HG03280 (cell line): ENCODE results near the gene SNRPA.

Experiments used
- ATAC-seq: cut with Tn5 transposase; IDR thresholded peaks from one replicate; pipeline ENCODE4 v1.9.1; 2021; ENCODE audit warnings: mild to moderate bottlenecking, moderate library complexity; ENCODE audit not compliant: unreplicated experiment

SNRPA gene

GRCh38 chr19:40800339-40800996, 49.5 kb downstream of the SNRPA start:
- no peak for ATAC-seq

- no peak for ATAC-seq
Measured at GRCh38 chr19:40800997-40801377, 50.0 kb downstream of the SNRPA start.

GRCh38 chr19:40801426-40802299, 50.7 kb downstream of the SNRPA start:
- ATAC-seq: no peak

- ATAC-seq: no peak
Measured at GRCh38 chr19:40802300-40803169, 51.5 kb downstream of the SNRPA start.

GRCh38 chr19:40803170-40803856, 52.3 kb downstream of the SNRPA start:
- no peak for ATAC-seq

- no peak for ATAC-seq
Measured at GRCh38 chr19:40803857-40804782, 53.1 kb downstream of the SNRPA start.

- ATAC-seq: no peak
Measured at GRCh38 chr19:40804783-40805242, 53.8 kb downstream of the SNRPA start.

- ATAC-seq: no peak
Measured at GRCh38 chr19:40805258-40805868, 54.4 kb downstream of the SNRPA start.

- ATAC-seq: peak; percentile 43
Measured at GRCh38 chr19:40806423-40807146, 55.6 kb downstream of the SNRPA start.

GRCh38 chr19:40807147-40808020, 56.4 kb downstream of the SNRPA start:
- no peak for ATAC-seq

GRCh38 chr19:40808021-40808325, 57.0 kb downstream of the SNRPA start:
- ATAC-seq: no peak

GRCh38 chr19:40808497-40808896, 57.5 kb downstream of the SNRPA start:
- no peak for ATAC-seq

GRCh38 chr19:40809358-40810086, 58.5 kb downstream of the SNRPA start:
- no peak for ATAC-seq

GRCh38 chr19:40810160-40810559, 59.2 kb downstream of the SNRPA start:
- ATAC-seq: no peak

- ATAC-seq: peak; percentile 52
Measured at GRCh38 chr19:40810649-40811408, 59.8 kb downstream of the SNRPA start.
